ENCODE results near the gene CDH3.
A peak's percentile ranks its signal among the peaks of the same experiment; 100 is the strongest.

GRCh38 chr16:68718590-68718989 lies 73.5 kb downstream of the CDH3 start:
- no peak for TF ChIP-seq CTCF (IDR thresholded peaks at IDR 0.05; ENCODE audit: poor library complexity)
- no peak for TF ChIP-seq EZH2 (IDR thresholded peaks at IDR 0.05; ENCODE audit: borderline replicate concordance)
- TF ChIP-seq EZH2phosphoT487 (IDR thresholded peaks at IDR 0.05; ENCODE audit: low read depth, severe bottlenecking, unreplicated experiment), result peak; percentile 62

All from hepatocyte (in vitro differentiated cells).